Subcutaneous adipose tissue (tissue), 4 donors: Measurements from ENCODE around the gene MDFI. TPM values are rescaled to one million over a fixed set of nuclear protein-coding genes. Genes with fewer than 3 reads are reported as not detected.

Source experiments
- CTCF ChIP-seq: fragments of 450-650 bp; IDR thresholded peaks from one replicate; pipeline ENCODE4 v1.5.1; 2016; ENCODE audit warnings: low read depth, mild to moderate bottlenecking, control low read depth, antibody characterized with exemption, moderate library complexity
- total RNA-seq, 4 donors: library from RNA; depleted of rRNA; stranded (reverse); fragments of >200 nt; gene quantifications; one replicate each; pipeline ENCODE4 v1.1.0, GENCODE V29; 2016

Gene MDFI
- total RNA-seq, 4 donors from 2014 or later = 1.6 to 77.6 (median 11.7) TPM

- no peak for TF ChIP-seq CTCF
Observed at GRCh38 chr6:41651962-41652657, 13.8 kb downstream of the MDFI start.

- no peak for TF ChIP-seq CTCF
Observed at GRCh38 chr6:41652866-41653652, 14.8 kb downstream of the MDFI start.

- TF ChIP-seq CTCF = no peak
Observed at GRCh38 chr6:41653691-41654090, 15.4 kb downstream of the MDFI start.

- TF ChIP-seq CTCF = no peak
Observed at GRCh38 chr6:41654151-41654697, 16.0 kb downstream of the MDFI start.

GRCh38 chr6:41654698-41655151 is 16.5 kb downstream of the MDFI start:
- no peak for TF ChIP-seq CTCF

- no peak for TF ChIP-seq CTCF
Observed at GRCh38 chr6:41655176-41655575, 16.9 kb downstream of the MDFI start.

GRCh38 chr6:41655646-41656001 is 17.4 kb downstream of the MDFI start:
- TF ChIP-seq CTCF = no peak
